ENCODE results near the gene RESP18.
"Not testable (repeated sequence)": the region's sequence is repeated elsewhere in the genome, so short reads cannot be mapped to it uniquely, and the experiment has no call there.

RESP18 gene

GRCh38 chr2:219294356-219295351 is 37.9 kb downstream of the RESP18 start:
- peak; percentile 77 to 98 (median 84) for DNase-seq

GRCh38 chr2:219293736-219294231 is 38.8 kb downstream of the RESP18 start:
- intact Hi-C loops (cut with DNase I), result no loop called here
- DNase-seq, result peak in 2 of 10 donors; percentile 10 to 72

More at GRCh38 chr2:219294356-219295351, 37.9 kb downstream of the RESP18 start:
- intact Hi-C loops (cut with DNase I), result loop anchor here (5.0 kb wide), 2 partner anchors 52 to 117 kb away; partner anchors contain the start of genes CNPPD1 and RETREG2

- intact Hi-C loops (cut with DNase I), result no loop called here
- peak in 1 of 10 donors; percentile 72 for DNase-seq
Measured at GRCh38 chr2:219292616-219293015, 39.9 kb downstream of the RESP18 start.

- DNase-seq, result peak in 1 of 10 donors; percentile 39
Measured at GRCh38 chr2:219291910-219292490, 40.5 kb downstream of the RESP18 start.

GRCh38 chr2:219291394-219291793 is 41.1 kb downstream of the RESP18 start:
- intact Hi-C loops (cut with DNase I), result no loop called here
- peak in 1 of 10 donors; percentile 66 for DNase-seq

More at GRCh38 chr2:219291910-219292490, 40.5 kb downstream of the RESP18 start:
- intact Hi-C loops (cut with DNase I), result no loop called here

GRCh38 chr2:219290381-219291171 is 42.0 kb downstream of the RESP18 start:
- intact Hi-C loops (cut with DNase I), result no loop called here
- DNase-seq, result peak in 1 of 10 donors; percentile 76

GRCh38 chr2:219289537-219290361 is 42.8 kb downstream of the RESP18 start:
- peak; percentile 68 to 98 (median 86) for DNase-seq
- intact Hi-C loops (cut with DNase I), result no loop called here

- intact Hi-C loops (cut with DNase I), result no loop called here
Measured at GRCh38 chr2:219289195-219289536, 43.4 kb downstream of the RESP18 start.

GRCh38 chr2:219287580-219288265 is 44.8 kb downstream of the RESP18 start:
- DNase-seq, result peak in 1 of 10 donors; percentile 62

More at GRCh38 chr2:219289195-219289536, 43.4 kb downstream of the RESP18 start:
- DNase-seq, result no peak

GRCh38 chr2:219287116-219287440 is 45.5 kb downstream of the RESP18 start:
- DNase-seq; intact Hi-C loops (cut with DNase I): not testable (repeated sequence)

More at GRCh38 chr2:219287580-219288265, 44.8 kb downstream of the RESP18 start:
- intact Hi-C loops (cut with DNase I), result no loop called here

- intact Hi-C loops (cut with DNase I), result no loop called here
- peak in 4 of 10 donors; percentile 51 to 94 (median 70) for DNase-seq
Measured at GRCh38 chr2:219286436-219287115, 46.0 kb downstream of the RESP18 start.

GRCh38 chr2:219285894-219286425 is 46.6 kb downstream of the RESP18 start:
- intact Hi-C loops (cut with DNase I), result no loop called here
- DNase-seq, result peak in 8 of 10 donors; percentile 55 to 96 (median 81)

- intact Hi-C loops (cut with DNase I), result no loop called here
- DNase-seq, result peak in 1 of 10 donors; percentile 74
Measured at GRCh38 chr2:219285373-219285735, 47.2 kb downstream of the RESP18 start.

- peak in 1 of 10 donors; percentile 81 for DNase-seq
- intact Hi-C loops (cut with DNase I), result no loop called here
Measured at GRCh38 chr2:219284501-219285372, 47.8 kb downstream of the RESP18 start.

- intact Hi-C loops (cut with DNase I), result no loop called here
Measured at GRCh38 chr2:219282943-219283581, 49.5 kb downstream of the RESP18 start.

GRCh38 chr2:219282375-219282774 is 50.2 kb downstream of the RESP18 start:
- intact Hi-C loops (cut with DNase I), result no loop called here
- DNase-seq, result peak in 3 of 10 donors; percentile 47 to 88 (median 60)

More at GRCh38 chr2:219282943-219283581, 49.5 kb downstream of the RESP18 start:
- peak in 3 of 10 donors; percentile 70 to 92 (median 89) for DNase-seq

Measured in posterior cingulate gyrus (tissue), 11 donors.